SIG-M5 (cell line): Measurements from ENCODE around the gene SLC35F3.
"Not testable (repeated sequence)": the region's sequence is repeated elsewhere in the genome, so short reads cannot be mapped to it uniquely, and the experiment has no call there.

Experiments used
- DNase-seq: peaks from one replicate; lab custom pipeline; 2025; lab: John Stamatoyannopoulos, UW

The SLC35F3 gene

GRCh38 chr1:234226113-234226818 is 321.8 kb downstream of the SLC35F3 start:
- no peak for DNase-seq

- no peak for DNase-seq
Observed at GRCh38 chr1:234226819-234227165, 322.3 kb downstream of the SLC35F3 start.

- no peak for DNase-seq
Observed at GRCh38 chr1:234229581-234230387, 325.3 kb downstream of the SLC35F3 start.

- DNase-seq, result no peak
Observed at GRCh38 chr1:234230414-234230862, 326.0 kb downstream of the SLC35F3 start.

GRCh38 chr1:234231061-234231892 is 326.8 kb downstream of the SLC35F3 start:
- no peak for DNase-seq

GRCh38 chr1:234231893-234232276 is 327.4 kb downstream of the SLC35F3 start:
- DNase-seq, result no peak

GRCh38 chr1:234234199-234234598 is 329.7 kb downstream of the SLC35F3 start:
- DNase-seq, result no peak

GRCh38 chr1:234235434-234235881 is 331.0 kb downstream of the SLC35F3 start:
- DNase-seq, result no peak

GRCh38 chr1:234237393-234237792 is 332.9 kb downstream of the SLC35F3 start:
- no peak for DNase-seq

GRCh38 chr1:234238060-234238459 is 333.6 kb downstream of the SLC35F3 start:
- DNase-seq, result no peak

- DNase-seq, result no peak
Observed at GRCh38 chr1:234239515-234239914, 335.0 kb downstream of the SLC35F3 start.

GRCh38 chr1:234239936-234240335 is 335.5 kb downstream of the SLC35F3 start:
- DNase-seq, result no peak

GRCh38 chr1:234240680-234241079 is 336.2 kb downstream of the SLC35F3 start:
- no peak for DNase-seq

- no peak for DNase-seq
Observed at GRCh38 chr1:234241941-234242490, 337.5 kb downstream of the SLC35F3 start.

- no peak for DNase-seq
Observed at GRCh38 chr1:234243521-234244260, 339.2 kb downstream of the SLC35F3 start.

- no peak for DNase-seq
Observed at GRCh38 chr1:234244482-234244881, 340.0 kb downstream of the SLC35F3 start.

- no peak for DNase-seq
Observed at GRCh38 chr1:234246638-234247116, 342.2 kb downstream of the SLC35F3 start.

GRCh38 chr1:234247746-234248145 is 343.3 kb downstream of the SLC35F3 start:
- not testable (repeated sequence) for DNase-seq

- DNase-seq, result no peak
Observed at GRCh38 chr1:234250747-234251146, 346.3 kb downstream of the SLC35F3 start.

- no peak for DNase-seq
Observed at GRCh38 chr1:234253732-234254131, 349.3 kb downstream of the SLC35F3 start.

- DNase-seq, result no peak
Observed at GRCh38 chr1:234256359-234256758, 351.9 kb downstream of the SLC35F3 start.
